ENCODE measurements around the gene FAM131C. TPM values are rescaled to one million over a fixed set of nuclear protein-coding genes. Genes with fewer than 3 reads are reported as not detected.
"Not testable (repeated sequence)": the region's sequence is repeated elsewhere in the genome, so short reads cannot be mapped to it uniquely, and the experiment has no call there.

The FAM131C gene
- total RNA-seq, 2 experiments from 2014 or later, result 0.09 to 0.23 TPM

GRCh38 chr1:16026723-16027484, 46.5 kb downstream of the FAM131C start:
- DNase-seq, result peak; percentile 73
- intact Hi-C loops (cut with DNase I, micrococcal nuclease), result no loop called here
- no peaks in the 10 kb centered on the region for H3K9me3 Mint-ChIP-seq (ENCODE audit: low read depth)
- ChIA-PET CTCF (no interaction called here), POLR2A (no interaction called here)
- H3K4me1 Mint-ChIP-seq, result peaks cover 2% of the 10 kb centered on the region
- ATAC-seq, result peak; percentile 83
- H3K4me3 Mint-ChIP-seq, result no peak overlapping the region
- H3K27ac Mint-ChIP-seq, result no peak overlapping the region
- peaks cover 12% of the 10 kb centered on the region for H3K27me3 Mint-ChIP-seq
- no peaks in the 10 kb centered on the region for H3K36me3 Mint-ChIP-seq (ENCODE audit: low read depth)

- H3K4me1 Mint-ChIP-seq; CTCF ChIA-PET; H3K4me3 Mint-ChIP-seq; H3K27ac Mint-ChIP-seq; H3K9me3 Mint-ChIP-seq (ENCODE audit: low read depth); DNase-seq; intact Hi-C loops (cut with DNase I, micrococcal nuclease); H3K36me3 Mint-ChIP-seq (ENCODE audit: low read depth); POLR2A ChIA-PET: not testable (repeated sequence)
- H3K27me3 Mint-ChIP-seq, result peaks cover 12% of the 10 kb centered on the region
- ATAC-seq, result peak; percentile 11
Measured at GRCh38 chr1:16026302-16026701, 47.1 kb downstream of the FAM131C start.

- ATAC-seq, result no peak
- Mint-ChIP-seq H3K4me3 (no peak overlapping the region), H3K36me3 (ENCODE audit: low read depth) (no peaks in the 10 kb centered on the region), H3K9me3 (ENCODE audit: low read depth) (no peaks in the 10 kb centered on the region), H3K4me1 (peaks cover 2% of the 10 kb centered on the region), H3K27me3 (peaks cover 3% of the 10 kb centered on the region), H3K27ac (no peak overlapping the region)
- ChIA-PET POLR2A (no interaction called here), CTCF (interaction anchor here (0.9 kb wide), 1 partner anchor 15 kb away, joined by 3 read pairs; no protein-coding TSS in a partner anchor)
- no peak for DNase-seq
- intact Hi-C loops (cut with DNase I, micrococcal nuclease), result no loop called here
Measured at GRCh38 chr1:16023050-16023653, 50.3 kb downstream of the FAM131C start.

- CTCF ChIA-PET, result interaction anchor here (0.9 kb wide), 1 partner anchor 14 kb away, joined by 3 read pairs; no protein-coding TSS in a partner anchor
- intact Hi-C loops (cut with DNase I, micrococcal nuclease), result no loop called here
Measured at GRCh38 chr1:16022393-16022792, 51.1 kb downstream of the FAM131C start.

GRCh38 chr1:16021681-16022080, 51.8 kb downstream of the FAM131C start, which contains the start of gene CLCNKA:
Gene CLCNKA (plus strand): TSS chr1:16022036. CDS start chr1:16022620, 584 bp downstream.
- ChIA-PET CTCF (interaction anchor here (0.6 kb wide), 1 partner anchor 27 kb away, joined by 3 read pairs; no protein-coding TSS in a partner anchor), POLR2A (no interaction called here)
- intact Hi-C loops (cut with DNase I, micrococcal nuclease), result no loop called here
- Mint-ChIP-seq H3K36me3 (ENCODE audit: low read depth) (no peaks in the 10 kb centered on the region), H3K9me3 (ENCODE audit: low read depth) (no peaks in the 10 kb centered on the region), H3K27me3 (no peaks in the 10 kb centered on the region), H3K4me1 (no peaks in the 10 kb centered on the region), H3K4me3 (no peak within 1 kb of the TSS), H3K27ac (no peak within 1 kb of the TSS)
- ATAC-seq (no peak), DNase-seq (no peak)

More at GRCh38 chr1:16022393-16022792, 51.1 kb downstream of the FAM131C start:
- H3K9me3 Mint-ChIP-seq (ENCODE audit: low read depth), result no peaks in the 10 kb centered on the region
- POLR2A ChIA-PET, result no interaction called here
- no peaks in the 10 kb centered on the region for H3K36me3 Mint-ChIP-seq (ENCODE audit: low read depth)
- DNase-seq (no peak), ATAC-seq (no peak)
- H3K27ac Mint-ChIP-seq, result no peak overlapping the region
- no peaks in the 10 kb centered on the region for H3K27me3 Mint-ChIP-seq
- no peaks in the 10 kb centered on the region for H3K4me1 Mint-ChIP-seq
- no peak overlapping the region for H3K4me3 Mint-ChIP-seq

GRCh38 chr1:16020878-16021277, 52.6 kb downstream of the FAM131C start:
- H3K36me3 Mint-ChIP-seq (ENCODE audit: low read depth); H3K27me3 Mint-ChIP-seq; intact Hi-C loops (cut with DNase I, micrococcal nuclease); H3K4me3 Mint-ChIP-seq; H3K9me3 Mint-ChIP-seq (ENCODE audit: low read depth); H3K4me1 Mint-ChIP-seq; H3K27ac Mint-ChIP-seq; DNase-seq; CTCF ChIA-PET; POLR2A ChIA-PET: not testable (repeated sequence)
- peak; percentile 36 for ATAC-seq

- H3K27ac Mint-ChIP-seq, result no peak overlapping the region
Measured at GRCh38 chr1:16020325-16020724, 53.1 kb downstream of the FAM131C start.

GRCh38 chr1:16019644-16020277, 53.7 kb downstream of the FAM131C start:
- H3K27me3 Mint-ChIP-seq, result no peaks in the 10 kb centered on the region
- no peak for ATAC-seq
- ChIA-PET CTCF (interaction anchor here (1.4 kb wide), 1 partner anchor 10 kb away, joined by 3 read pairs; no protein-coding TSS in a partner anchor), POLR2A (no interaction called here)
- intact Hi-C loops (cut with DNase I, micrococcal nuclease), result no loop called here
- no peaks in the 10 kb centered on the region for H3K9me3 Mint-ChIP-seq (ENCODE audit: low read depth)
- no peak for DNase-seq
- no peak overlapping the region for H3K4me3 Mint-ChIP-seq
- no peaks in the 10 kb centered on the region for H3K4me1 Mint-ChIP-seq
- no peak overlapping the region for H3K27ac Mint-ChIP-seq
- no peaks in the 10 kb centered on the region for H3K36me3 Mint-ChIP-seq (ENCODE audit: low read depth)

More at GRCh38 chr1:16020325-16020724, 53.1 kb downstream of the FAM131C start:
- Mint-ChIP-seq H3K4me1 (no peaks in the 10 kb centered on the region), H3K4me3 (no peak overlapping the region), H3K27me3 (no peaks in the 10 kb centered on the region), H3K36me3 (ENCODE audit: low read depth) (no peaks in the 10 kb centered on the region), H3K9me3 (ENCODE audit: low read depth) (no peaks in the 10 kb centered on the region)
- intact Hi-C loops (cut with DNase I, micrococcal nuclease), result no loop called here
- no peak for DNase-seq
- no peak for ATAC-seq
- ChIA-PET CTCF (no interaction called here), POLR2A (no interaction called here)

GRCh38 chr1:16018749-16019643, 54.5 kb downstream of the FAM131C start:
- no peak overlapping the region for H3K4me3 Mint-ChIP-seq
- no peaks in the 10 kb centered on the region for H3K4me1 Mint-ChIP-seq
- DNase-seq (no peak), ATAC-seq (no peak)
- ChIA-PET CTCF (interaction anchor here (0.6 to 1.4 kb wide), 2 partner anchors 9 to 227 kb away, joined by 3 read pairs; no protein-coding TSS in a partner anchor), POLR2A (no interaction called here)
- no peak overlapping the region for H3K27ac Mint-ChIP-seq
- intact Hi-C loops (cut with DNase I, micrococcal nuclease), result no loop called here
- no peaks in the 10 kb centered on the region for H3K36me3 Mint-ChIP-seq (ENCODE audit: low read depth)
- no peaks in the 10 kb centered on the region for H3K27me3 Mint-ChIP-seq
- H3K9me3 Mint-ChIP-seq (ENCODE audit: low read depth), result no peaks in the 10 kb centered on the region

GRCh38 chr1:16018308-16018707, 55.1 kb downstream of the FAM131C start:
- H3K27ac Mint-ChIP-seq, result no peak overlapping the region
- no peak for ATAC-seq
- intact Hi-C loops (cut with DNase I, micrococcal nuclease), result no loop called here
- no peak for DNase-seq
- H3K4me3 Mint-ChIP-seq, result no peak overlapping the region
- H3K4me1 Mint-ChIP-seq, result peaks cover 2% of the 10 kb centered on the region
- no peaks in the 10 kb centered on the region for H3K27me3 Mint-ChIP-seq
- CTCF ChIA-PET, result interaction anchor here (0.6 to 1.2 kb wide), 3 partner anchors 9 to 227 kb away, joined by 3 read pairs; no protein-coding TSS in a partner anchor
- no peaks in the 10 kb centered on the region for H3K36me3 Mint-ChIP-seq (ENCODE audit: low read depth)
- POLR2A ChIA-PET, result no interaction called here
- H3K9me3 Mint-ChIP-seq (ENCODE audit: low read depth), result no peaks in the 10 kb centered on the region

Data from activated CD4-positive, alpha-beta T cell treated with anti-CD3 and anti-CD28 coated beads for 36 hours (primary cell).